ENCODE data around the gene ARFIP2.

DNA sequence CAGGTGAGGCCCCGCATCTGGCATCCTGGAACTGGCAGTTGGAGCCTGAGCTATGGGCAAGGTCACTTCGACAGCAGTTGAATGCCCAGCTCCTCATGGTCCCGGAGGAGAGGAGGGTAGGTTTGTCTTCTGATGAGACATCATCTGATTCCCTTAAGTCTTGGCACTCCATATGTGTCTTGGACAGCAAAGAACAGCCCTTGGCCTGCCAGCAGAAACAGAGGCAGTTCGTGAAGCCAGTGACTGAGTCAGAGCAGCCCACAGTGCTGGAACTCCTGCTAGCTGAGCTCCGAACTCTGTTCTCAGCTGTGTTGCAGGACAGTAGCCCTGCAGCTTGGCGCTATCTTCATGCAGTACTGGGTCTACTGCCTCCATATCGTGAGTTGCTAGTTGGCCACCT lies 17.0 kb upstream of the ARFIP2 start:
- TF ChIP-seq, protein P1, sequence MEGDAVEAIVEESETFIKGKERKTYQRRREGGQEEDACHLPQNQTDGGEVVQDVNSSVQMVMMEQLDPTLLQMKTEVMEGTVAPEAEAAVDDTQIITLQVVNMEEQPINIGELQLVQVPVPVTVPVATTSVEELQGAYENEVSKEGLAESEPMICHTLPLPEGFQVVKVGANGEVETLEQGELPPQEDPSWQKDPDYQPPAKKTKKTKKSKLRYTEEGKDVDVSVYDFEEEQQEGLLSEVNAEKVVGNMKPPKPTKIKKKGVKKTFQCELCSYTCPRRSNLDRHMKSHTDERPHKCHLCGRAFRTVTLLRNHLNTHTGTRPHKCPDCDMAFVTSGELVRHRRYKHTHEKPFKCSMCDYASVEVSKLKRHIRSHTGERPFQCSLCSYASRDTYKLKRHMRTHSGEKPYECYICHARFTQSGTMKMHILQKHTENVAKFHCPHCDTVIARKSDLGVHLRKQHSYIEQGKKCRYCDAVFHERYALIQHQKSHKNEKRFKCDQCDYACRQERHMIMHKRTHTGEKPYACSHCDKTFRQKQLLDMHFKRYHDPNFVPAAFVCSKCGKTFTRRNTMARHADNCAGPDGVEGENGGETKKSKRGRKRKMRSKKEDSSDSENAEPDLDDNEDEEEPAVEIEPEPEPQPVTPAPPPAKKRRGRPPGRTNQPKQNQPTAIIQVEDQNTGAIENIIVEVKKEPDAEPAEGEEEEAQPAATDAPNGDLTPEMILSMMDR (IDR thresholded peaks at IDR 0.05; ENCODE audit: insufficient read depth, low read depth, low read length) = no peak
- TF ChIP-seq EZH2 (IDR thresholded peaks at IDR 0.05; ENCODE audit: insufficient read depth, low read length) = no peak
